Measurements from ENCODE around the gene LIPG.
"Not testable (repeated sequence)": the region's sequence is repeated elsewhere in the genome, so short reads cannot be mapped to it uniquely, and the experiment has no call there.

LIPG gene

DNA sequence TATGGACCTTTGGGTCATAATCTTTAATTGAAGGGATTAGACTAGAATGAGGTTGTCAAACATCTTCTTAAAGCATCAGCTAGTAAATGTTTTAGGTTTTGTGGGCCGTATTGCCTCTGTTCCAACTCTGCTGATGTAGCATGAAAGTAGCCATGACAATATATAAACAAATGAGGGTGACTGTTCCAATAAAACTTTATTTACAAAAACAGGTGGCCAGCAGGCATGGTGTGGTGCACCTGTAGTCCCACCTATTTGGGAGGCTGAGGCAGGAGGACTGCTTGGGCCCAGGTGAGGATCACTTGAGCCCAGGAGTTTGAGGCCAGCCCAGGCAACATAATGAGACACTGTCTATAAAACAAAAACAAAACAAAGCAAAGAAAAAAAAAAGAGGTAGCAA lies 18.4 kb downstream of the LIPG start:
- TF ChIP-seq, protein P1, sequence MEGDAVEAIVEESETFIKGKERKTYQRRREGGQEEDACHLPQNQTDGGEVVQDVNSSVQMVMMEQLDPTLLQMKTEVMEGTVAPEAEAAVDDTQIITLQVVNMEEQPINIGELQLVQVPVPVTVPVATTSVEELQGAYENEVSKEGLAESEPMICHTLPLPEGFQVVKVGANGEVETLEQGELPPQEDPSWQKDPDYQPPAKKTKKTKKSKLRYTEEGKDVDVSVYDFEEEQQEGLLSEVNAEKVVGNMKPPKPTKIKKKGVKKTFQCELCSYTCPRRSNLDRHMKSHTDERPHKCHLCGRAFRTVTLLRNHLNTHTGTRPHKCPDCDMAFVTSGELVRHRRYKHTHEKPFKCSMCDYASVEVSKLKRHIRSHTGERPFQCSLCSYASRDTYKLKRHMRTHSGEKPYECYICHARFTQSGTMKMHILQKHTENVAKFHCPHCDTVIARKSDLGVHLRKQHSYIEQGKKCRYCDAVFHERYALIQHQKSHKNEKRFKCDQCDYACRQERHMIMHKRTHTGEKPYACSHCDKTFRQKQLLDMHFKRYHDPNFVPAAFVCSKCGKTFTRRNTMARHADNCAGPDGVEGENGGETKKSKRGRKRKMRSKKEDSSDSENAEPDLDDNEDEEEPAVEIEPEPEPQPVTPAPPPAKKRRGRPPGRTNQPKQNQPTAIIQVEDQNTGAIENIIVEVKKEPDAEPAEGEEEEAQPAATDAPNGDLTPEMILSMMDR (IDR thresholded peaks at IDR 0.05; ENCODE audit: insufficient read depth, missing control alignments): no peak
- FAIRE-seq (no peak), DNase-seq (ENCODE audit: insufficient read length, low spot score) (no peak)

DNA sequence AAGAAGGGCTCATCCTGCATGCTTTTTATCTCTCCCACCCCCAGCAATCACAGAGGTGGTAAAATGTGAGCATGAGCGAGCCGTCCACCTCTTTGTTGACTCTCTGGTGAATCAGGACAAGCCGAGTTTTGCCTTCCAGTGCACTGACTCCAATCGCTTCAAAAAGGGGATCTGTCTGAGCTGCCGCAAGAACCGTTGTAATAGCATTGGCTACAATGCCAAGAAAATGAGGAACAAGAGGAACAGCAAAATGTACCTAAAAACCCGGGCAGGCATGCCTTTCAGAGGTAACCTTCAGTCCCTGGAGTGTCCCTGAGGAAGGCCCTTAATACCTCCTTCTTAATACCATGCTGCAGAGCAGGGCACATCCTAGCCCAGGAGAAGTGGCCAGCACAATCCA lies 19.5 kb downstream of the LIPG start:
- DNase-seq (ENCODE audit: insufficient read length, low spot score): no peak
- no peak for FAIRE-seq
- TF ChIP-seq, protein P1 (IDR thresholded peaks at IDR 0.05; ENCODE audit: insufficient read depth, missing control alignments): no peak

DNA sequence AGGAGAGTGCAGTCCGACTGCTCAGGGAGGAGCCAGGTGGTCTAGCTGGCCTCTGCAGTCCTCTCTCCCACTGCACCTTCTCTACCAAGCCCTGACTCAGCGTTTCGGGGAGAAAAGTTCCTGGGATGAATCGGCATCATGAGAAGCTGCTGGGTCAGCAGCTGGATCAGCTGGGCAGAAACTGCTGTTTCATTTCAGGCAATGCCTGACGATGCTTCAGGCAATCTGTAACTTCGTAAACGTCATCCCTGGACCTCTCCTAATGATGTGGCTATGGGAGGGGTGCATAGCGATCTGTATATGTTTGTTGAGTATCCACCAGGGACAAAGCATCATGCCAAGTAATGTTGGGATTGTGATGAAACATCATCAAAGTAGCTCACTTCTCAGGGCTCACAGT lies 20.7 kb downstream of the LIPG start:
- DNase-seq (ENCODE audit: insufficient read length, low spot score) (no peak), FAIRE-seq (no peak)
- TF ChIP-seq, protein P1 (IDR thresholded peaks at IDR 0.05; ENCODE audit: insufficient read depth, missing control alignments): no peak

DNA sequence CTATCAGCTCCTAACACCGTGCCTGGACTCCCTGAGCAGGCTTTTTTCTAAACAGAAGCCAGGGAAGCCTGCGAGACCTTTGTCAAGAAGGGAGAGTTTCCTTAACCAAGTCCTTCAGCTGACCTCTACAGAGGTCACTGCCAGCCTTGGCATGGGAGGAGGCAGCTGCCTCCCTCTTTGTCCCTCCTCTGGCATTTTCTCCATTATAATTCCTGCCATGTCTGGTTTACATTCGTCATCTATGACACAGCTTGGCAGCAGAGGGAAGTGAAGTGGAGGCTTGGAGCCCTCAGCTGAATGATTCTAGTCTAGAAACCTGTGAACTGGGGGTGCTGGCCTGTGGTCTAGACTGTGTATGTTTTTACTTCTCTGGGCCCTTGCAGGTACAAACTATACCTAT lies 22.5 kb downstream of the LIPG start:
- DNase-seq (ENCODE audit: insufficient read length, low spot score) (no peak), FAIRE-seq (no peak)
- TF ChIP-seq, protein P1 (IDR thresholded peaks at IDR 0.05; ENCODE audit: insufficient read depth, missing control alignments): no peak

DNA sequence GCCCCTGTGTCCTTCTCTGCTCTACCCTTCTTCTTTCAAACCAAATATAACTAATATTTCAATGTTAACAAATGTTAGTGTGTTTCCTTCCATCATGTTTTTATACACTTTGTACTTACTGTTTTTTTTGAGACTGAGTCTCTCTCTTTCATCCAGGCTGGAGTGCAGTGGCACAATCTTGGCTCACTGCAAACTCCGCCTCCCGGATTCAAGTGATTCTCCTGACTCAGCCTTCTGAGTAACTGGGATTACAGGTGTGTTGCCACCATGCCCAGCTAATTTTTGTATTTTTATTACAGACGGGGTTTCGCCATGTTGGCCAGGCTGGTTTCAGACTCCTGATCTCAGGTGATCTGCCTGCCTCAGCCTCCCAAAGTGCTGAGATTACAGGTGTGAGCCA lies 23.1 kb downstream of the LIPG start:
- FAIRE-seq; DNase-seq (ENCODE audit: insufficient read length, low spot score): not testable (repeated sequence)

DNA sequence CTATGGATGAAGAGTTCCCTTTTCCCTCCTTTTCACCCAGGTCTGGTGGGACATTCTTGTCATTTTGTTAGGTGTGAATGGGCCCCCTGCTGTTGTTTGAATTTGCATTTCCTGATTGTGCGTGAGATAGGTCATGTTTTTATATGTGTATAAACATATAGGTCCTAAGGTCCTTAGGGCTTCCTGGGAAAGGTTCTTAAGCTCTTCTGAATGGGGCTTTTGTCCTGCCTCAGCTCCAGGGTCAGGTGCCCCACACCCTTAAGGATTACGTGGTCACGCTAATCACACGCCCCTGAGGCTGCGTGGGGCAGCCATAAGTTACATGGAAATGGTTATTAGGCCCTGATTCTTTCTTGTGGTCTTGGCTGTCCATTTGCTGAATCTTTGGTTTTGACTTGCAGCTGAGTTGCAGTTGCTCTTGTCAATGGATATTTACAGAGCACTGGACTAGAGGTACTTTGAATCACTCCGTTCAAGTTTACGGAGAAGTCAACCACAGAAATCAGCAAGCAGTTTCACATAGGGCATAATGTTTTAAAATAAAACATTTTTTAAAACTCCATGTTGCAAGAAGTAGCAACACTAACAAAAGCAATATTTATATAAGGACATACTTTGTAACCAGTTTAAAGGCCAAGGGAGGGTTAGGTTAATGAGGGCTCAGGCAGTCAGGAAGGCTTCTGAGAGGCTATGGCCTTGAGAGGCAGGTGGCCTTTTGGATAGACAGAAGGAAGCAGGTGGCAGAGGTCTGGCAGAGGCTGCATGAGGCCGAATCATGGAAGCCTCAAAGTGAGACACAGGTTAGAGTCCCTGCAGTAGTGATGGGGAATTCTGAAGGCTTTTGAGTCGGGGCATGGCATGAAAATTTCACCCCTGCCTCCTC lies 24.2 kb downstream of the LIPG start:
- FAIRE-seq (no peak), DNase-seq (ENCODE audit: insufficient read length, low spot score) (no peak)
- TF ChIP-seq, protein P1 (IDR thresholded peaks at IDR 0.05; ENCODE audit: insufficient read depth, missing control alignments): no peak

DNA sequence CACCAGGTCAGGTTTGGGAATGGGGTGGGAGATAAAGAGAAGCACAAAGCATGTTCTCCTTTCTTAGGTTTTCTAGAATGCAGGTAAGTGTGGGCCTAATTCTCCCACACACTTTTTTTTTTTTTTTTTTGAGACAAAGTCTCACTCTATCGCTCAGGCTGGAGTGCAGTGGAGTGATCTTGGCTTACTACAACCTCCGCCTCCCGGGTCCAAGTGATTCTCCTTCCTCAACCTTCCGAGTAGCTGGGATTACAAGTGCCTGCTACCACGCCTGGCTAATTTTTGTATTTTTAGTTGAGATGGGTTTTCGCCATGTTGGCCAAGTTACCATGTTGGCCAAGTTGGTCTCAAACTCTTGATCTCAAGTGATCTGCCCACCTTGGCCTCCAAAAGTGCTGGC lies 26.3 kb downstream of the LIPG start:
- DNase-seq (ENCODE audit: insufficient read length, low spot score) (no peak), FAIRE-seq (no peak)
- TF ChIP-seq, protein P1 (IDR thresholded peaks at IDR 0.05; ENCODE audit: insufficient read depth, missing control alignments): no peak
